HG03575 (cell line): ENCODE results near the gene CAMK1D.

Source experiments
- ATAC-seq: cut with Tn5 transposase; IDR thresholded peaks from one replicate; pipeline ENCODE4 v1.9.1; 2021; ENCODE audit not compliant: unreplicated experiment, insufficient number of reproducible peaks, low FRiP score; ENCODE audit errors: extremely low read depth

CAMK1D gene

GRCh38 chr10:12592967-12593366 lies 243.6 kb downstream of the CAMK1D start:
- no peak for ATAC-seq

- no peak for ATAC-seq
Observed at GRCh38 chr10:12594448-12594944, 245.1 kb downstream of the CAMK1D start.

GRCh38 chr10:12595936-12596576 lies 246.7 kb downstream of the CAMK1D start:
- ATAC-seq = no peak

GRCh38 chr10:12597176-12597575 lies 247.8 kb downstream of the CAMK1D start:
- ATAC-seq = no peak

GRCh38 chr10:12597788-12598765 lies 248.7 kb downstream of the CAMK1D start:
- ATAC-seq = no peak

GRCh38 chr10:12600652-12601051 lies 251.3 kb downstream of the CAMK1D start:
- no peak for ATAC-seq

GRCh38 chr10:12602521-12602920 lies 253.2 kb downstream of the CAMK1D start:
- ATAC-seq = no peak

GRCh38 chr10:12603766-12604470 lies 254.6 kb downstream of the CAMK1D start:
- no peak for ATAC-seq

GRCh38 chr10:12605580-12606405 lies 256.4 kb downstream of the CAMK1D start:
- ATAC-seq = no peak

GRCh38 chr10:12606461-12606860 lies 257.1 kb downstream of the CAMK1D start:
- no peak for ATAC-seq

- no peak for ATAC-seq
Observed at GRCh38 chr10:12608761-12609160, 259.4 kb downstream of the CAMK1D start.

GRCh38 chr10:12609435-12609834 lies 260.1 kb downstream of the CAMK1D start:
- ATAC-seq = no peak

GRCh38 chr10:12613136-12613535 lies 263.8 kb downstream of the CAMK1D start:
- ATAC-seq = no peak

GRCh38 chr10:12614177-12614995 lies 265.0 kb downstream of the CAMK1D start:
- ATAC-seq = no peak

GRCh38 chr10:12615296-12616220 lies 266.2 kb downstream of the CAMK1D start:
- no peak for ATAC-seq

GRCh38 chr10:12617191-12618175 lies 268.1 kb downstream of the CAMK1D start:
- ATAC-seq = no peak
